GM18508 (cell line): ENCODE results near the gene SLX1A.
"Not testable (repeated sequence)": the region's sequence is repeated elsewhere in the genome, so short reads cannot be mapped to it uniquely, and the experiment has no call there.

Experiments
- ATAC-seq: cut with Tn5 transposase; IDR thresholded peaks from one replicate; pipeline ENCODE4 v1.9.1; 2021; ENCODE audit warnings: moderate number of reproducible peaks; ENCODE audit not compliant: insufficient read depth, unreplicated experiment

The SLX1A gene

DNA sequence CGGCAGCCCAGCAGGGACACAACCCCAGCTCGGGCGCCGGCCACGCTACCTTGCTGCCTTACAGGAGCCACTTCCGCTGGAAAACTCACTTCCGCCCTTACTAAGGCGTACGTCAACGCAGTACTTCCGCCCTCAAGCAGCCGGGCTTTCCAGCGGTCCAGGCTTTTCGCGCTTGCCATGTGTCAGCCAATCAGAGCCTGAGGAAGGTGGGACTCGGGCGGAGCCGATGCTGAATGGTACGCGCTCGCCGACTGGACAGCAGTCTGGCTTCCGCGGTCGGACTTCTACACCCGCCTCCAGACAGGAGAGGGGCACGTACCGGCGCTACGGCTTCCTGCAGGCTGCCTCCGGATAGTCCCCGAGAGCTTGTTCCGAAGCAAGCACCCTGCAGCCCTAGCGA is at the start of gene SLX1A, which contains the start of gene BOLA2B:
TSS of gene SLX1A (plus strand) at position 261 of the 400 bp plus-strand sequence. CDS start 210 bp downstream, outside the sequence.
TSS of gene BOLA2B (minus strand) at position 52 of the 400 bp plus-strand sequence. CDS start 71 bp downstream, outside the sequence.
- ATAC-seq, result peak; percentile 70

DNA sequence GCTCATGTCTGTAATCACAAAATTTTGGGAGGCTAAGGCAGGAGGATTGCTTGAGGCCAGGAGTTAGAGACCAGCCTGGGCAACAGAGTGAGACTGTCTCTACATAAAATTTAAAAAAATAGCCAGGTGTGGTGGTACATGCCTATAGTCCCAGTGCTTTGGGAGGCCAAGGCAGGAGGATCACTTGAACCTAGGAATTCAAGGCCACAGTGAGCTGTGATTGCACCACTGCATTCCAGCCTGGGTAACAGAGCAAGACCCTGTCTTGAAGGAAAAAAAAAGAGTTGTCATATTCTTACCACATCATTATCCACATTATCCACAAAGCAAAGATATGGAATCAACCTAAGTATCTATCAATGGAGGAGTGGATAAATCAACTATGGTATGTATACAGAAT is 49.7 kb upstream of the SLX1A start:
- ATAC-seq, result no peak

DNA sequence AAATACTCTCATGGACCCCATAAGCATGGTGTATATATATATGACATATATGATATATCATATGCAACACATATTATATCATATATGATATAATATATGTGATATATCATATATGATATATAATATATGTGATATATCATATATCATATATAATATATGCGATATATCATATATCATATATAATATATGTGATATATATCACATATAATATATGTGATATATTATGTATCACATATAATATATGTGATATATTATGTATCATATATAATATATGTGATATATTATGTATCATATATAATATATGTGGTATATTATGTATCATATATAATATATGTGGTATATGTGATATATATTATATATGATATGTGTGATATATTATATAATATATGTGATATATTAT is 48.8 kb upstream of the SLX1A start:
- ATAC-seq, result no peak

DNA sequence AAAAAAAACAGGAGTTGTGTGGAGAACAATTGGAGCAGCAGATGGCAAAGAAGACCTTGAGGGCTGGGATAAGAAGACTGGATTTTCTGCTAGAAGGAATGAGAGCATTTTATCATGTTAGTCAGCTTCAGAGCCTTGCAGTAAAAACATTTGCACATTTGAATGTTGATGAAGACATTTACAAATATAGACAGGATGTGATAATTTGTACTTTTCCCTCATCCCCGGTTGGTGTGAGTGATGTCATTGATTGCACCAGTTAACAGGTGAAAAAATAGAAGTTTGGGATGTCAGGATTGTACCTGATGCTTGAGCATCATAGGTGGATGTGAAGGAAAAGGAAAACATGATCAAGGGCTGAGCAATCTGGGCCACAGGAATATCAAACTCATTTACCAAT is 48.0 kb upstream of the SLX1A start:
- ATAC-seq, result no peak

DNA sequence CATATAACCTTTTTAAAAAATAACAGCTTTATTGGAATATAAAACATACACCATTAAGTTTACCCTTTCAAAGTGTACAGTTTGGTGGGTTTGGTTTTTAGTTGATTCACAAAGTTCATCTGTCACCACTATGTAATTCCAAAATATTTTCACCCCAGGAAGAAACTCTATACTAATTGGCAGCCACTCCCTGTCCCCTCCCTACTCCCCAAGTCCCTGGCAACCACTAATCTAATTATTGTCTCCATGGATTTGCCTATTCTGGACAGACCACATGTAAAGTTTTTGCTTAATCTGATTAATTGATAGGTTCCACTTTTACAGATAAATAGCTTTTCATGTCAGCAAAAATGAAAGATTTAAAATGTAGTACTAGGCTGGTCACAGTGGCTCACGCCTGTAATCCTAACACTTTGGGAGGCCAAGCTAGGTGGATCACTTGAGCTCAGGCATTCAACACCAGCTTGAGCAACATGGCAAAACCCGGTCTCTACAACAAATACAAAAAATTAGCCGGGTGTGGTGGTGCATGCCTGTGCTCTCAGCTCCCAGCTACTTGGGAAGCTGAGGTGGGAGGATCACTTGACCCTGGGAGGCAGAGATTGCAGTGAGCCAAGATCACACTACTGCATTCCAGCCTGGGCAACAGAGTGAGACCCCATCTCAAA is 45.7 kb upstream of the SLX1A start:
- no peak for ATAC-seq

DNA sequence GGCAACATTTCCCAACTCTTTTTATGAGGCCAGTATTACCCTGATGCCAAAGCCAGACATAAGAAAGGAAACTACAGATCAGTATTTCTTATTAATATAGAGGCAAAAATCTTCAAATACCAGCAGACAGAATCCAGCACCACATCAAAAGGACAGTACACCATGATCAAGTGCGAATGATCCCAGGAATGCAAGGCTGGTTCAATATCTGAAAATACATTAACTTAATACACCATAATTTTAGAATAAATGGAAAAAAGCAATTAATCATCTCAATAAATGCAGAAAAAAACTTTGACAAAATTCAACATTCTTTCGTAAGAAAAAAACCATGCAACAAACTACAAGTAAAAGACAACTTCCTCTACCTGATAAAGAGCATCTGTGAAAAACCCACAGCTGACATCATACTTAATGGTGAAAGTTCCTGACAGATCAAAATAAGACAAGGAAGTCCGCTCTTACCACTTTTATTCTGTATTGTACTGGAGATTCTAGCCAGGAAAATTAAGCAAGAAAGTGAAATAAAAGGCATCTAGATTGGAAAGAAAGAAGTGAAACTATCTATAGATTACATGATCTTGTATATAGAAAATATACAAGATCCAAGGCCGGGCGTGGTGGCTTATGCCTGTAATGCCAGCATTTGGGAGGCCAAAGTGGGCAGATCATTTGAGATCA is 44.3 kb upstream of the SLX1A start:
- ATAC-seq, result no peak

DNA sequence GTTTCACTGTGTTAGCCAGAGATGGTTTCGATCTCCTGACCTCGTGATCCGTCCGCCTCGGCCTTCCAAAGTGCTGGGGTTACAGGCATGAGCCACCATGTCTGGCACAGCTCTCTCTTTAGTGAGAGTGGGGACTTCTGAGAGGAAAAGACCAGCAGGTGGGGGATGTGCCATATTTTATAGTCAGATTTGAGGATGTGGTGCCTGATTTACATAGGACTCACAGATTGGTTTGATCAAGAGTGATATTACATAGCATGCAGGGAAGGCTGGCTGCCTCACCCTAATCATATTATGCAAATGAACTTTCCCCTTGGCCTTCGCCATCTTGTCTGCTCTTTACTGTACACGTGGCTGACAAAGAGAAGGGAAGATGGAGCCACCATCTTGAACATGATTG is 42.6 kb upstream of the SLX1A start:
- no peak for ATAC-seq

DNA sequence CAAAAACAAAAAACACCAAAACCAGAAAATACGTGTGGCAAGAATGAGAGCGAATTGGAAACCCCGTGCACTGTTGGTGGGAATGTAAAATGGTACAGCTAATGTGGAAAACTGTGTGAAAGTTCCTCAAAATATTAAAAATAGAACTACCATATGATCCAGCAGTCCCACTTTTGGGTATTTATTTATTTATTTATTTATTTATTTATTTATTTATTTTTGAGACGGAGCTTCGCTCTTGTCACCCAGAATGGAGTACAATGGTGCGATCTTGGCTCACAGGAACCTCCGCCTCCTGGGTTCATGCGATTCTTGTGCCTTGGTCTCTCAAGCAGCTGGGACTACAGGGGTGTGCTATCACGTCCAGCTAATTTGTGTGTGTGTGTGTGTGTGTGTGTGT is 41.2 kb upstream of the SLX1A start:
- no peak for ATAC-seq

DNA sequence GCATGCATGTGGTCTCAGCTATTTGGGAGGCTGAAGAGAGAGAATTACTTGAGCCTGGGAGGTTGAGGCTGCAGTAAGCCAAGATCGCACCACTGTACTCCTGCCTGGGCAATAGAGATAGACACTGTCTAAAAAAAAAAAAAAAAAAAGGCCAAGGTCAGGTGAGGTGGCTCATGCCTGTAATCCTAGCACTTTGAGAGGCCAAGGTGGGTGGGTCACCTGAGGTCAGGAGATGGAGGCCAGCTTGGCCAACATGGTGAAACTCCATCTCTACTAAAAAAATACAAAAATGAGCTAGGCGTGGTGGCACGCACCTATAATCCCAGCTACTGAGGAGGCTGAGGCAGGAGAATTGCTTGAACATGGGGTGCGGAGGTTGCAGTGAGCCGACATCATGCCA is 38.5 kb upstream of the SLX1A start:
- no peak for ATAC-seq

DNA sequence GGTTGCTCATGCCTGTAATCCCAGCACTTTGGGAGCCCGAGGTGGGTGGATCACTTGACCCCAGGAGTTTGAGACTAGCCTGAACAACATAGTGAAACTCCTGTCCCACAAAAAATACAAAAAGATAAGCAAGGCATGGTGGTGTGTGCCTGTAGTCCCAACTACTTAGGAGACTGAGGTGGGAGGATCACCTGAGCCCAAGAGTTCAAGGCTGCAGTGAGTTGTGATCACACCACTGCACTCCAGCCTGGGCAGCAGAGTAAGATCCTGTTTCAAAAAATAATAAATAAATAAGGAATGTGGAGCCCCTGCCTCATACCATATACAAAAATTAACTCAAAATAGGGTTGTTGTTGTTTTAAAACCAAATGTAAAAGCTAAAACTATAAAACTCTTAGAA is 36.5 kb upstream of the SLX1A start:
- no peak for ATAC-seq

DNA sequence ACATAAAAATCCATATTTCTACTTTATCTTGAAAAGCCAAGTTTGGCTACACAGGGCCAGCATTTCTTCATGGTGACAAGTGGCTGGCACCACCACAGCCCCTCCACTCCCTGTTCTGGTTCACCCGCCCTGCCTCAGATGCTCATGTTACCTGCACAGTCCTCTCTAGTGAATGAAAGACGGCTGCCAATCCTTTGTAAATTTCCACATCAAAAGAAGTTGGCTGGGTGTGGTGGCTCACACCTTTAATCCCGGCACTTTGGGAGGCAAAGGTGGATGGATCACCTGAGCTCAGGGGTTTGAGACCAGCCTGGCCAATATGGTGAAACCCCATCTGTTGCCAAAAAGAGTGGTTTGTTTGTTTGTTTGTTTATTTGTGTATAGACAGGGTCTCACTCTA is 30.1 kb upstream of the SLX1A start:
- no peak for ATAC-seq

DNA sequence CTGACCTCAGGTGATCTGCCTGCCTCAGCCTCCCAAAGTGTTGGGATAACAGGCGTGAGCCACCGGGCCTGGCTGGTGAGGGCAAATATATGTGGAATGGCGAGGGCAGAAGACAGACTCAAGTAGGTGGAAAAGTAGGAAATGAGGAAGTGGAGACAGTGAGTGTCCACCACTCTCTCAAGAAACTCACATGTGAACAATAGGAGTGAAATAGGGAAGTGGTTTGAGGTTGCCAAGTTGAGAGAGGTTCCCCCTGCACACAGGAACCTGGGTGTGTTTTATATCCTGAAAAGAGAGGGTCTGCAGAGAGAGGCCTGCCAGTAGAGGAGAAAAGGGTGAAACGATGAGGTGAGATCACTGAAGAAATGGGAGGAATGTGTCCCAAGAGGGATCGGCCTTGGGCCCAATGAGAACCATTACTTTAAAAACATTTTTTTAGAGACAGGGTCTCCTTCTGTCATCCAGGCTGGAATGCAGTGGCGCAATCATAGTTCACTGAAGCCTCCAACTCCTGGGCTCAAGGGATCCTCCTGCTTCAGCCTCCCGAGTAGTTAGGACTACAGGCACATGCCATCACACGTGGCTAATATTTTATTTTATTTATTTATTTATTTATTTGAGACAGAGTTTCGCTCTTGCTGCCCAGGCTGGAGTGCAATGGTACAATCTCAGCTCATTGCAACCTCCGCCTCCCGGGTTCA is 27.3 kb upstream of the SLX1A start:
- ATAC-seq, result no peak

DNA sequence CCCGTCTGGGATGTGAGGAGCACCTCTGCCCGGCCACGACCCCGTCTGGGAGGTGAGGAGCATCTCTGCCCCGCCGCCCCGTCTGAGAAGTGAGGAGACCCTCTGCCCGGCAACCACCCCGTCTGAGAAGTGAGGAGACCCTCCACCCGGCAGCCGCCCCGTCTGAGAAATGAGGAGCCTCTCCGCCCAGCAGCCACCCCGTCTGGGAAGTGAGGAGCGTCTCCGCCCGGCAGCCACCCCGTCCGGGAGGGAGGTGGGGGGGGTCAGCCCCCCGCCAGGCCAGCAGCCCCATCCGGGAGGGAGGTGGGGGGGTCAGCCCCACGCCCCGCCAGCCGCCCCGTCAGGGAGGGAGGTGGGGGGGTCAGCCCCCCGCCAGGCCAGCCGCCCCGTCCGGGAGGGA is 24.9 kb upstream of the SLX1A start:
- ATAC-seq, result not testable (repeated sequence)

DNA sequence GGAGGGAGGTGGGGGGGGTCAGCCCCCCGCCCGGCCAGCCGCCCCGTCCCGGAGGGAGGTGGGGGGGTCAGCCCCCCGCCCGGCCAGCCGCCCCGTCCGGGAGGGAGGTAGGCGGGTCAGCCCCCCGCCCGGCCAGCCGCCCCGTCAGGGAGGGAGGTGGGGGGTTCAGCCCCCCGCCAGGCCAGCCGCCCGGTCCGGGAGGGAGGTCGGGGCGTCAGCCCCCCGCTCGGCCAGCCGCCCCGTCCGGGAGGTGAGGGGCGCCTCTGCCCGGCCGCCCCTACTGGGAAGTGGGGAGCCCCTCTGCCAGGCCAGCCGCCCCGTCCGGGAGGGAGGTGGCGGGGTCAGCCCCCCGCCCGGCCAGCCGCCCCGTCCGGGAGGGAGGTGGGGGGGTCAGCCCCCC is 24.3 kb upstream of the SLX1A start:
- not testable (repeated sequence) for ATAC-seq

DNA sequence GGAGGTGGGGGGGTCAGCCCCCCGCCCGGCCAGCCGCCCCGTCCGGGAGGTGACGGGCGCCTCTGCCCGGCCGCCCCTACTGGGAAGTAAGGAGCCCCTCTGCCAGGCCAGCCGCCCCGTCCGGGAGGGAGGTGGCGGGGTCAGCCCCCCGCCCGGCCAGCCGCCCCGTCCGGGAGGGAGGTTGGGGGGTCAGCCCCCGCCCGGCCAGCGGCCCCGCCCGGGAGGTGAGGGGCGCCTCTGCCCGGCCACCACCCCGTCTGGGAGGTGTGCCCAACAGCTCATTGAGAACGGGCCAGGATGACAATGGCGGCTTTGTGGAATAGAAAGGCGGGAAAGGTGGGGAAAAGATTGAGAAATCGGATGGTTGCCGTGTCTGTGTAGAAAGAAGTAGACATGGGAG is 23.5 kb upstream of the SLX1A start:
- ATAC-seq, result not testable (repeated sequence)

DNA sequence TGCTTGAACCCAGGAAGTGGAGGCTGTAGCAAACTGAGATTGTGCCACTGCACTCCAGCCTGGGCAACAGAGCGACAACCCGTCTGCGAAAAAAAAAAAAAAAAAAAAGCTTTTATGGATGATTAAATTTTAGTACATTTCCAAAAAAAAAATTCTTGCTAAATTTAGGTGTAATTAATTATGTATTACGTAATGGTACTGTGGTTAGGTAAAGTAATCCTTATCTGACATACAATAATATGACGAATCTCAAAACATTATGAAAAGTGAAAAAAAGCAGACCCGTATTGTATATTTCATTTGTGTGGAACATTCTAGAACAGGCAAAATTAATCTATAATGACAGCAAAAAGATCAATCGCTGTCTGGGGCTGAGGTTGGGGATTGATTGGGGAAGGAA is 20.6 kb upstream of the SLX1A start:
- ATAC-seq, result no peak

DNA sequence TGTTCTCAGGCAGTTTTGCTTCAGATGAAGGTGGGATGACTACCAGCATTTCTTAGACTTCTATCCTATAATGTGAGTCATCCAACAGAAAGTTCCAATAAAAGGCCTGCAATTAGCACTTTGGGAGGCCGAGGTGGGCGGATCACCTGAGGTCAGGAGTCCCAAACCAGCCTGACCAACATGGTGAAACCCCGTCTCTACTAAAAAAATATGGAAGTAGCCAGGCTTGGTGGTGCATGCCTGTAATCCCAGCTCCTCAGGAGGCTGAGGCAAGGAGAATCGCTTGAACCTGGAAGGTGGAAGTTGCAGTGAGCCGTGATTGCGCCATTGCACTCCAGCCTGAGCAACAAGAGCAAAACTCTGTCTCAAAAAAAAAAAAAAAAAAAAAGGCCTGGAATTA is 16.8 kb upstream of the SLX1A start:
- ATAC-seq, result not testable (repeated sequence)

DNA sequence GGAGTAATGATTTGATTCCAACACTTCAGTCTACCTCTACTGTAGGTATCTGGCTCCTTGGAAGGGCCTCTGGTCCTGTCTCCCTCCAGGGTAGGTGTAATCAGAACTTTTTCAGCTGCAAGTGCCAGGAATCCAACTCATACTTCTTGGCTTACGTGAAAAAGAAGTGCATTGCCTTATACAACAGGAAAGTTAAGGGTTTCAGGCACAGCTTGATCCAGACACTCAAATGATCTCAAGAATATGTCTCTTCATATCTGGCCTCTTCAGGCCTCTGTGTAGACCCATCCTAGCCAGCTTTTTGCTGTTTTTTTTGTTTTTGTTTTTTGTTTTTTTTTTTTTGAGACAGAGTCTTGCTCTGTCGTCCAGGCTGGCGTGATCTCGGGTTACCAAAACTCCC is 14.5 kb upstream of the SLX1A start:
- no peak for ATAC-seq

DNA sequence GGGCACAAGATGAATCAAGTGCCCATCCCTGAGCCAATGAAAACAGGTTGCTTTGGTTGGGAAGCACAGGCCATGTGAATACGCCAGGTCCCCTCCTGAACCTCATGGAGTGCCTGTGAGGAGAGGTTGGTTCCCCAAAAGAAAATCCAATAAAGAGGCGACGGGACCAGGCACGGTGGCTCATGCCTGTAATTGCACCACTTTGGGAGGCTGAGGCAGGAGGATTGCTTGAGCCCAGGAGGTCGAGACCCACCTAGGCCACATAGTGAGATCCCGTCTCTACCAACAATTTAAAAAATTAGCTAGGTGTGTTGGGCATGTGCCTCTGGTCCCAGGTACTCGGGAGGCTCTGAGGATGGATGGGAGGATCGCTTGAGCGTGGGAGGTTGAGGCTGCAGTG is 13.7 kb upstream of the SLX1A start:
- ATAC-seq, result no peak

DNA sequence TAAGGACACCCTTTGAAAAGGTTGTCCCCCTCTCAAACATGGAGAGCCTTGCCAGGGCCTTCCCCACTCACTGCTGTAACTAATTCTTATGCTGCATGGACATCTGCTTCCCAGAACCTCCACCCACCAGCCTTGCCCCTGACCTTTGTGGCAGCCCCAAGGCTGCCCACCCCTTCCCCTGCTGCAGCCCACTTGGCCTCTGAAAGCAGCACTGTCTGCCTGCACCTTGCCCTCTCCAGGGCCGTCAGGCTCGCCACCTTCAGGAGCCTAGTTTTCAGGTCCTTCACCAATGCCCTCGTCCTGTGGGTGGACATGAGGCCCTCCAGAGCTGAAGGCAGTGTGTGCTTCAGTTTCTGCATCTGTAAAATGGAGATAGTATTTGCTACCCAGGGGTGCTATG is 12.9 kb upstream of the SLX1A start:
- ATAC-seq, result no peak
